Liver (tissue), 9 donors: ENCODE data around the gene GRIFIN. TPM values are rescaled to one million over a fixed set of nuclear protein-coding genes. Genes with fewer than 3 reads are reported as not detected.

ENCODE experiments used
- DNase-seq: peaks from one replicate; pipeline ENCODE4 v3.0.0-alpha.2; 2017; ENCODE audit warnings: low spot score
- H3K27ac ChIP-seq, 2 donors: one replicate each; pipeline ENCODE4 v1.7.0; 2013; ENCODE audit warnings: inconsistent platforms in 2 of 2, low read length in 2 of 2, control low read depth in 1 of 2, low read depth in 1 of 2, mild to moderate bottlenecking in 1 of 2
- H3K27me3 ChIP-seq, 4 donors: one replicate each; pipeline versions ENCODE4 v1.6.1 to v1.7.0; 2013; ENCODE audit warnings: low read length in 3 of 4, inconsistent platforms in 1 of 4, mild to moderate bottlenecking in 1 of 4, moderate library complexity in 1 of 4; ENCODE audit not compliant: control insufficient read depth in 4 of 4, insufficient read depth in 4 of 4
- H3K36me3 ChIP-seq, 4 donors: one replicate each; pipeline versions ENCODE4 v1.6.1 to v1.7.0; 2013; ENCODE audit warnings: low read length in 3 of 4, mild to moderate bottlenecking in 3 of 4, low read depth in 1 of 4, moderate library complexity in 1 of 4; ENCODE audit not compliant: control insufficient read depth in 4 of 4, insufficient read depth in 3 of 4
- H3K4me1 ChIP-seq, 4 donors: one replicate each; pipeline versions ENCODE4 v1.6.1 to v1.7.0; 2013; ENCODE audit warnings: low read length in 3 of 4, mild to moderate bottlenecking in 3 of 4, moderate library complexity in 1 of 4; ENCODE audit not compliant: control insufficient read depth in 4 of 4, insufficient read depth in 4 of 4
- H3K4me3 ChIP-seq, 3 donors: one replicate each; pipeline versions ENCODE4 v1.6.1 to v1.7.0; 2013; ENCODE audit warnings: low read length in 3 of 3, control low read depth in 1 of 3, low read depth in 1 of 3, mild to moderate bottlenecking in 1 of 3
- H3K9ac ChIP-seq, 2 donors: one replicate each; pipeline ENCODE4 v1.7.0; 2013; ENCODE audit warnings: low read length in 2 of 2, mild to moderate bottlenecking in 2 of 2, moderate library complexity in 2 of 2, control low read depth in 1 of 2, low read depth in 1 of 2
- H3K9me3 ChIP-seq, 4 donors: one replicate each; pipeline versions ENCODE4 v1.6.1 to v1.7.0; 2013; ENCODE audit warnings: low read length in 3 of 4; ENCODE audit not compliant: control insufficient read depth in 4 of 4
- ATF3 ChIP-seq: IDR thresholded peaks from 2 replicates; pipeline ENCODE4 v1.6.1; 2016; ENCODE audit warnings: antibody characterized with exemption
- EGR1 ChIP-seq, 2 donors: IDR thresholded peaks; 2 replicates each; pipeline ENCODE4 v1.6.1; 2016 to 2018; ENCODE audit warnings: antibody characterized with exemption in 2 of 2, low read depth in 2 of 2
- FOXA1 ChIP-seq: IDR thresholded peaks from 2 replicates; pipeline ENCODE4 v1.6.1; 2016; ENCODE audit warnings: antibody characterized with exemption
- GABPA ChIP-seq, 2 donors: IDR thresholded peaks in 1 of 2; conservative IDR thresholded peaks in 1 of 2; 2 replicates each; pipeline ENCODE4 v1.6.1; 2016; ENCODE audit warnings: antibody characterized with exemption in 2 of 2, mild to moderate bottlenecking in 1 of 2, moderate library complexity in 1 of 2
- HNF4A ChIP-seq, 2 donors: conservative IDR thresholded peaks; 2 replicates each; pipeline ENCODE4 v1.6.1; 2016; ENCODE audit warnings: antibody characterized with exemption in 2 of 2, mild to moderate bottlenecking in 2 of 2
- HNF4G ChIP-seq: IDR thresholded peaks from 2 replicates; pipeline ENCODE4 v1.6.1; 2016; ENCODE audit warnings: antibody characterized with exemption
- JUND ChIP-seq, 2 donors: IDR thresholded peaks; 2 replicates each; pipeline ENCODE4 v1.6.1; 2016; ENCODE audit warnings: antibody characterized with exemption in 2 of 2
- MAX ChIP-seq: IDR thresholded peaks from 2 replicates; pipeline ENCODE4 v1.6.1; 2016; ENCODE audit warnings: antibody characterized with exemption
- NR2F2 ChIP-seq: IDR thresholded peaks from 2 replicates; pipeline ENCODE4 v1.6.1; 2016; ENCODE audit warnings: antibody characterized with exemption
- RAD21 ChIP-seq, 2 donors: IDR thresholded peaks; 2 replicates each; pipeline ENCODE4 v1.6.1; 2016; ENCODE audit warnings: antibody characterized with exemption in 2 of 2, mild to moderate bottlenecking in 2 of 2
- SP1 ChIP-seq: IDR thresholded peaks from 2 replicates; pipeline ENCODE4 v1.6.1; 2018; ENCODE audit warnings: antibody characterized with exemption, mild to moderate bottlenecking
- TAF1 ChIP-seq: conservative IDR thresholded peaks from 2 replicates; pipeline ENCODE4 v1.6.1; 2016; ENCODE audit warnings: antibody characterized with exemption, mild to moderate bottlenecking
- YY1 ChIP-seq: IDR thresholded peaks from 2 replicates; pipeline ENCODE4 v1.6.1; 2016; ENCODE audit warnings: antibody characterized with exemption, mild to moderate bottlenecking
- WGBS: extraction: QIAGEN DNeasy Blood & Tissue Kit; methylation state at CpG from one replicate; pipeline ENCODE4 v1.1.7; 2013; 5-methylcytosine and 5-hydroxymethylcytosine counted together
- polyA plus RNA-seq, 2 donors: library from polyadenylated mRNA; stranded (reverse) in 1 of 2; unstranded in 1 of 2; fragments of 200-250 nt in 1 of 2; fragments of >200 nt in 1 of 2; fragmentation: Nextera tagmentation in 1 of 2; extraction: Ambion mirVana in 1 of 2; gene quantifications; one replicate each; pipeline versions ENCODE4 v1.2.1 to v1.2.3, GENCODE V29; 2013 to 2015
- total RNA-seq, 2 donors: library from RNA; depleted of rRNA; stranded (reverse); fragments of >200 nt; gene quantifications; one replicate each; pipeline ENCODE4 v1.2.3, GENCODE V29; 2014
- TF ChIP-seq, protein P1 (sequence below): fragments of 150-350 bp; IDR thresholded peaks from 2 replicates; pipeline ENCODE4 v1.5.1; 2017; ENCODE audit warnings: improper control_type of control experiment, low read depth, low read length; ENCODE audit not compliant: missing input control
- TF ChIP-seq, protein P2 (sequence below): IDR thresholded peaks from 2 replicates; pipeline ENCODE4 v1.6.1; 2016; ENCODE audit warnings: antibody characterized with exemption
- TF ChIP-seq, protein P3 (sequence below): IDR thresholded peaks from 2 replicates; pipeline ENCODE4 v1.6.1; 2016; ENCODE audit warnings: antibody characterized with exemption, mild to moderate bottlenecking
- donor health status: healthy.
- donor health status: healthy.
- donor health status: healthy.
- donor health status: healthy.
- donor health status: healthy.

The GRIFIN gene
- total and polyA plus RNA-seq, 4 donors = not detected

GRCh38 chr7:2477447-2478398 lies 1.5 kb upstream of the GRIFIN start:
- Histone ChIP-seq H3K9me3 (peaks cover 0 to 2% (median under 1%) of the 10 kb centered on the region in 4 donors), H3K27ac (no peak overlapping the region), H3K4me1 (peaks cover 0 to 13% (median 10%) of the 10 kb centered on the region in 4 donors), H3K36me3 (no peaks in the 10 kb centered on the region), H3K27me3 (no peaks in the 10 kb centered on the region), H3K4me3 (no peak overlapping the region), H3K9ac (no peak overlapping the region)
- TF ChIP-seq JUND (IDR thresholded peaks at IDR 0.05) (no peak), YY1 (no peak), RAD21 (IDR thresholded peaks at IDR 0.05) (peak; percentile 73 to 84)
- TF ChIP-seq, protein P1, sequence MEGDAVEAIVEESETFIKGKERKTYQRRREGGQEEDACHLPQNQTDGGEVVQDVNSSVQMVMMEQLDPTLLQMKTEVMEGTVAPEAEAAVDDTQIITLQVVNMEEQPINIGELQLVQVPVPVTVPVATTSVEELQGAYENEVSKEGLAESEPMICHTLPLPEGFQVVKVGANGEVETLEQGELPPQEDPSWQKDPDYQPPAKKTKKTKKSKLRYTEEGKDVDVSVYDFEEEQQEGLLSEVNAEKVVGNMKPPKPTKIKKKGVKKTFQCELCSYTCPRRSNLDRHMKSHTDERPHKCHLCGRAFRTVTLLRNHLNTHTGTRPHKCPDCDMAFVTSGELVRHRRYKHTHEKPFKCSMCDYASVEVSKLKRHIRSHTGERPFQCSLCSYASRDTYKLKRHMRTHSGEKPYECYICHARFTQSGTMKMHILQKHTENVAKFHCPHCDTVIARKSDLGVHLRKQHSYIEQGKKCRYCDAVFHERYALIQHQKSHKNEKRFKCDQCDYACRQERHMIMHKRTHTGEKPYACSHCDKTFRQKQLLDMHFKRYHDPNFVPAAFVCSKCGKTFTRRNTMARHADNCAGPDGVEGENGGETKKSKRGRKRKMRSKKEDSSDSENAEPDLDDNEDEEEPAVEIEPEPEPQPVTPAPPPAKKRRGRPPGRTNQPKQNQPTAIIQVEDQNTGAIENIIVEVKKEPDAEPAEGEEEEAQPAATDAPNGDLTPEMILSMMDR = peak; percentile 58
- 31% methylated on average over 34 of the region's 34 CpGs for WGBS
- no peak for DNase-seq

GRCh38 chr7:2476776-2477446 lies 713 bp upstream of the GRIFIN start:
- H3K27me3 ChIP-seq = no peaks in the 10 kb centered on the region
- no peaks in the 10 kb centered on the region for H3K9me3 ChIP-seq
- H3K4me1 ChIP-seq = peaks cover 0 to 13% (median 10%) of the 10 kb centered on the region in 4 donors
- H3K36me3 ChIP-seq = no peaks in the 10 kb centered on the region
- TF ChIP-seq, protein P2, sequence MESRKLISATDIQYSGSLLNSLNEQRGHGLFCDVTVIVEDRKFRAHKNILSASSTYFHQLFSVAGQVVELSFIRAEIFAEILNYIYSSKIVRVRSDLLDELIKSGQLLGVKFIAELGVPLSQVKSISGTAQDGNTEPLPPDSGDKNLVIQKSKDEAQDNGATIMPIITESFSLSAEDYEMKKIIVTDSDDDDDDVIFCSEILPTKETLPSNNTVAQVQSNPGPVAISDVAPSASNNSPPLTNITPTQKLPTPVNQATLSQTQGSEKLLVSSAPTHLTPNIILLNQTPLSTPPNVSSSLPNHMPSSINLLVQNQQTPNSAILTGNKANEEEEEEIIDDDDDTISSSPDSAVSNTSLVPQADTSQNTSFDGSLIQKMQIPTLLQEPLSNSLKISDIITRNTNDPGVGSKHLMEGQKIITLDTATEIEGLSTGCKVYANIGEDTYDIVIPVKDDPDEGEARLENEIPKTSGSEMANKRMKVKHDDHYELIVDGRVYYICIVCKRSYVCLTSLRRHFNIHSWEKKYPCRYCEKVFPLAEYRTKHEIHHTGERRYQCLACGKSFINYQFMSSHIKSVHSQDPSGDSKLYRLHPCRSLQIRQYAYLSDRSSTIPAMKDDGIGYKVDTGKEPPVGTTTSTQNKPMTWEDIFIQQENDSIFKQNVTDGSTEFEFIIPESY = no peak
- TF ChIP-seq HNF4A (conservative IDR thresholded peaks at IDR 0.05) (no peak), FOXA1 (no peak), TAF1 (no peak), SP1 (no peak), NR2F2 (no peak), YY1 (no peak), HNF4G (no peak), MAX (no peak), GABPA (IDR thresholded peaks at IDR 0.05 in 1 of 2, conservative IDR thresholded peaks at IDR 0.05 in 1 of 2) (no peak), EGR1 (IDR thresholded peaks at IDR 0.05; ENCODE audit: low read depth in 2 of 2) (no peak), RAD21 (IDR thresholded peaks at IDR 0.05) (no peak), ATF3 (no peak), JUND (IDR thresholded peaks at IDR 0.05) (no peak)
- TF ChIP-seq, protein P1 = no peak
- TF ChIP-seq, protein P3, sequence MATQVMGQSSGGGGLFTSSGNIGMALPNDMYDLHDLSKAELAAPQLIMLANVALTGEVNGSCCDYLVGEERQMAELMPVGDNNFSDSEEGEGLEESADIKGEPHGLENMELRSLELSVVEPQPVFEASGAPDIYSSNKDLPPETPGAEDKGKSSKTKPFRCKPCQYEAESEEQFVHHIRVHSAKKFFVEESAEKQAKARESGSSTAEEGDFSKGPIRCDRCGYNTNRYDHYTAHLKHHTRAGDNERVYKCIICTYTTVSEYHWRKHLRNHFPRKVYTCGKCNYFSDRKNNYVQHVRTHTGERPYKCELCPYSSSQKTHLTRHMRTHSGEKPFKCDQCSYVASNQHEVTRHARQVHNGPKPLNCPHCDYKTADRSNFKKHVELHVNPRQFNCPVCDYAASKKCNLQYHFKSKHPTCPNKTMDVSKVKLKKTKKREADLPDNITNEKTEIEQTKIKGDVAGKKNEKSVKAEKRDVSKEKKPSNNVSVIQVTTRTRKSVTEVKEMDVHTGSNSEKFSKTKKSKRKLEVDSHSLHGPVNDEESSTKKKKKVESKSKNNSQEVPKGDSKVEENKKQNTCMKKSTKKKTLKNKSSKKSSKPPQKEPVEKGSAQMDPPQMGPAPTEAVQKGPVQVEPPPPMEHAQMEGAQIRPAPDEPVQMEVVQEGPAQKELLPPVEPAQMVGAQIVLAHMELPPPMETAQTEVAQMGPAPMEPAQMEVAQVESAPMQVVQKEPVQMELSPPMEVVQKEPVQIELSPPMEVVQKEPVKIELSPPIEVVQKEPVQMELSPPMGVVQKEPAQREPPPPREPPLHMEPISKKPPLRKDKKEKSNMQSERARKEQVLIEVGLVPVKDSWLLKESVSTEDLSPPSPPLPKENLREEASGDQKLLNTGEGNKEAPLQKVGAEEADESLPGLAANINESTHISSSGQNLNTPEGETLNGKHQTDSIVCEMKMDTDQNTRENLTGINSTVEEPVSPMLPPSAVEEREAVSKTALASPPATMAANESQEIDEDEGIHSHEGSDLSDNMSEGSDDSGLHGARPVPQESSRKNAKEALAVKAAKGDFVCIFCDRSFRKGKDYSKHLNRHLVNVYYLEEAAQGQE = no peak
- H3K9ac ChIP-seq = no peak overlapping the region
- no peak for DNase-seq
- 71% methylated on average over 25 of the region's 25 CpGs for WGBS
- no peak overlapping the region for H3K27ac ChIP-seq
- H3K4me3 ChIP-seq = no peak overlapping the region
